OCI-LY7 (cell line): ENCODE measurements around the gene SWT1. TPM values are rescaled to one million over a fixed set of nuclear protein-coding genes. Genes with fewer than 3 reads are reported as not detected.
"Not testable (repeated sequence)": the region's sequence is repeated elsewhere in the genome, so short reads cannot be mapped to it uniquely, and the experiment has no call there.

ENCODE experiments used
- BruUV-seq: library from RNA; stranded (reverse); fragments of 400-500 nt; replicated peaks from 2 replicates; lab custom pipeline; 2021; lab: Mats Ljungman, UMichigan
- CTCF ChIA-PET: fragments of 300-600 bp; sonication (Branson Sonifier 250); formaldehyde crosslinking; loops from one replicate; lab custom pipeline; 2022; ENCODE audit warnings: antibody characterized with exemption; ENCODE audit not compliant: unreplicated experiment; lab: Charles Lee
- POLR2A ChIA-PET: fragments of 300-600 bp; sonication (Branson Sonifier 250); formaldehyde crosslinking; loops from one replicate; lab custom pipeline; 2022; ENCODE audit warnings: antibody characterized with exemption; lab: Charles Lee
- DNase-seq: peaks from one replicate; pipeline ENCODE4 v3.0.0-alpha.2; 2015; ENCODE audit warnings: low spot score
- H2AFZ ChIP-seq: fragments of 200-600 bp; sonication (generic), shearing (Covaris generic); 2 replicates; pipeline ENCODE4 v1.6.1; 2014; ENCODE audit warnings: mild to moderate bottlenecking, antibody characterized with exemption, low read length, moderate library complexity
- H3K27ac ChIP-seq: fragments of 200-600 bp; sonication (generic); 2 replicates; pipeline ENCODE4 v1.5.1; 2014; ENCODE audit warnings: mixed run types, low read depth, mild to moderate bottlenecking, moderate library complexity, low read length, inconsistent platforms; ENCODE audit not compliant: poor library complexity, severe bottlenecking
- H3K36me3 ChIP-seq: fragments of 200-600 bp; sonication (generic); 2 replicates; pipeline ENCODE4 v1.6.1; 2014; ENCODE audit warnings: mild to moderate bottlenecking, antibody characterized with exemption, low read length, moderate library complexity, mixed read lengths; ENCODE audit not compliant: insufficient read depth
- H3K4me1 ChIP-seq: fragments of 200-600 bp; sonication (generic); 2 replicates; pipeline ENCODE4 v1.5.1; 2014; ENCODE audit warnings: mild to moderate bottlenecking, low read length; ENCODE audit not compliant: insufficient read depth, poor library complexity, severe bottlenecking
- H3K4me2 ChIP-seq: fragments of 200-600 bp; sonication (generic); 2 replicates; pipeline ENCODE4 v1.6.1; 2014; ENCODE audit warnings: mild to moderate bottlenecking, low read length
- H3K4me3 ChIP-seq: fragments of 200-600 bp; sonication (generic); 2 replicates; pipeline ENCODE4 v1.5.1; 2014; ENCODE audit warnings: mild to moderate bottlenecking, low read depth, low read length; ENCODE audit not compliant: poor library complexity, severe bottlenecking
- H3K79me2 ChIP-seq: fragments of 200-600 bp; sonication (generic); 2 replicates; pipeline ENCODE4 v1.6.1; 2016; ENCODE audit warnings: low read depth, mild to moderate bottlenecking, low read length, moderate library complexity, mixed read lengths; ENCODE audit not compliant: insufficient read depth
- H3K9me2 ChIP-seq: fragments of 200-600 bp; sonication (generic); 2 replicates; pipeline ENCODE4 v1.6.1; 2016; ENCODE audit warnings: mild to moderate bottlenecking, low read length, mixed read lengths; ENCODE audit not compliant: insufficient read depth
- H3K9me3 ChIP-seq: fragments of 200-600 bp; sonication (generic); 2 replicates; pipeline ENCODE4 v1.6.1; 2014; ENCODE audit warnings: mild to moderate bottlenecking, mixed run types, low read length, mixed read lengths
- H4K20me1 ChIP-seq: fragments of 200-600 bp; sonication (generic); 2 replicates; pipeline ENCODE4 v1.6.1; 2014; ENCODE audit warnings: mild to moderate bottlenecking, antibody characterized with exemption, low read length, moderate library complexity, mixed read lengths; ENCODE audit not compliant: insufficient read depth
- CTCF ChIP-seq: fragments of 200-600 bp; sonication (generic); conservative IDR thresholded peaks from 2 replicates; pipeline ENCODE4 v1.5.1; 2014; ENCODE audit warnings: mild to moderate bottlenecking, antibody characterized with exemption, low read length, moderate library complexity, mixed read lengths
- EZH2phosphoT487 ChIP-seq: fragments of 200-600 bp; sonication (generic); IDR thresholded peaks from 2 replicates; pipeline ENCODE4 v1.6.1; 2018; ENCODE audit warnings: low read depth, borderline replicate concordance, mild to moderate bottlenecking, mixed run types, antibody characterized with exemption, low read length, moderate library complexity, mixed read lengths
- intact Hi-C: fragments of 100-400 bp; cut with micrococcal nuclease; formaldehyde crosslinking; loops from one replicate; pipeline ENCODE4 v1.10.0; 2022; ENCODE audit not compliant: unreplicated experiment
- total RNA-seq, 2 experiments: library from RNA; depleted of rRNA in 1 of 2; stranded (reverse); fragments of >200 nt in 1 of 2; shearing (Covaris generic) in 1 of 2; gene quantifications; 2 replicates each; pipeline ENCODE4 v1.2.3, GENCODE V29; 2014 to 2022

Gene SWT1
- total RNA-seq, 2 experiments from 2014 or later = 2.1 to 2.6 TPM

- Histone ChIP-seq H3K4me1 (no peaks in the 10 kb centered on the region), H3K4me2 (no peak overlapping the region), H4K20me1 (no peaks in the 10 kb centered on the region), H3K9me2 (no peaks in the 10 kb centered on the region), H3K4me3 (no peak overlapping the region), H3K36me3 (no peaks in the 10 kb centered on the region), H3K27ac (no peak overlapping the region), H3K9me3 (no peaks in the 10 kb centered on the region), H3K79me2 (no peaks in the 10 kb centered on the region), H2AFZ (no peak overlapping the region)
- no peak for TF ChIP-seq CTCF
- TF ChIP-seq EZH2phosphoT487 = no peak
- intact Hi-C loops = no loop called here
- BruUV-seq = no TSS peak
- ChIA-PET CTCF (no interaction called here), POLR2A (no interaction called here)
- no peak for DNase-seq
These were observed 51.1 kb downstream of the SWT1 start for GRCh38 chr1:185207980-185208602.

GRCh38 chr1:185208626-185209180 is 51.7 kb downstream of the SWT1 start:
- no TSS peak for BruUV-seq
- no peaks in the 10 kb centered on the region for H3K9me3 ChIP-seq
- intact Hi-C loops = no loop called here
- no peak for TF ChIP-seq EZH2phosphoT487
- no peak for TF ChIP-seq CTCF
- DNase-seq = no peak
- no peak overlapping the region for H3K4me3 ChIP-seq
- ChIA-PET POLR2A (interaction anchor here (0.9 to 1.0 kb wide), 2 partner anchors 12 to 18 kb away, joined by 4 to 6 read pairs; no protein-coding TSS in a partner anchor), CTCF (no interaction called here)
- H3K79me2 ChIP-seq = no peaks in the 10 kb centered on the region
- H4K20me1 ChIP-seq = no peaks in the 10 kb centered on the region
- no peaks in the 10 kb centered on the region for H3K4me1 ChIP-seq
- H3K27ac ChIP-seq = no peak overlapping the region
- H2AFZ ChIP-seq = no peak overlapping the region
- H3K9me2 ChIP-seq = no peaks in the 10 kb centered on the region
- H3K4me2 ChIP-seq = no peak overlapping the region
- no peaks in the 10 kb centered on the region for H3K36me3 ChIP-seq

- H4K20me1 ChIP-seq, H3K4me1 ChIP-seq, H3K36me3 ChIP-seq, H3K9me2 ChIP-seq, H3K4me2 ChIP-seq, BruUV-seq, H3K79me2 ChIP-seq, H3K4me3 ChIP-seq, intact Hi-C loops, H2AFZ ChIP-seq, H3K9me3 ChIP-seq, CTCF ChIA-PET, DNase-seq, H3K27ac ChIP-seq: not testable (repeated sequence)
- POLR2A ChIA-PET = interaction anchor here (0.9 to 1.0 kb wide), 2 partner anchors 12 to 17 kb away, joined by 4 to 6 read pairs; no protein-coding TSS in a partner anchor
These were observed 52.4 kb downstream of the SWT1 start for GRCh38 chr1:185209357-185209756.
